HG03139 (cell line): ENCODE data around the gene SPATS2L.

ENCODE experiments used
- ATAC-seq: cut with Tn5 transposase; IDR thresholded peaks from one replicate; pipeline ENCODE4 v1.9.1; 2021; ENCODE audit not compliant: unreplicated experiment

SPATS2L gene

DNA sequence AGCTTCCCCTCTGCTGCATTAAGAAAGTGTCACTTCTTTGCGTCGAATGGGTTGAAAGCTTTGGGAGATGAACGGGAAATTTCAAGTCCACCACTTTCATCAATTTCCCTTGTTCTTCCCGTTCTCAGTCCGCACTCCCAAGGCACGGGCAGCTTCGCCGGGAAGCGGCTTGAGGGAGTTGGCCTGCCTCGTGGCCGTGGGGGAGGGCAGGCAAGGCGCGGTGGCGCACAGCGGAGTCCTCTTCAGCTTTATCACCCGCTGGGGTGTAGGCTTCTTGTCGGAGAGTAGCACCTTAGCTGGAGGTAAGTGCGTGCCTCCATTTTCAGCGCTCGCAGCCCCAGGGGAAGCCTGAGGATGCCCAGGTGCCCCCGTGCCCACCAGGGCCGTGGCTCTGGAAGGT is 183.5 kb downstream of the SPATS2L start:
- no peak for ATAC-seq

DNA sequence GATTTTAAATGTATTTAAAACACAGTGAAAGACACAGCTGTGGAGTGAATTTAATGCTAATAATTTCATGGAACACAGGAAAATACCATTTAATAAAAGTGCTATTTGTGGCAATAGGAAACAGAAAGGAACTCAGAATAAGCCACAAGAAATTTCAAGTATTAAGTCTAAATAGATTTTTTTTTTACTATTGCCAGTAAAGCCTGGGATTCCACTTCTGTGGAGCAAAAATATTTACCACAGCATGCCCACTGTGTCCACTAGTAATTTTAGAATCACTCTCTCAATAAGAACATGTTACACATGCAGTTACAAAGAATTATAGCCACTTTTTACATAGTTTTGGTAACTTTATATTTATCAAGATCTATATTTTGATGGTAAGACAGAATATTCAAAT is 186.2 kb downstream of the SPATS2L start:
- no peak for ATAC-seq

DNA sequence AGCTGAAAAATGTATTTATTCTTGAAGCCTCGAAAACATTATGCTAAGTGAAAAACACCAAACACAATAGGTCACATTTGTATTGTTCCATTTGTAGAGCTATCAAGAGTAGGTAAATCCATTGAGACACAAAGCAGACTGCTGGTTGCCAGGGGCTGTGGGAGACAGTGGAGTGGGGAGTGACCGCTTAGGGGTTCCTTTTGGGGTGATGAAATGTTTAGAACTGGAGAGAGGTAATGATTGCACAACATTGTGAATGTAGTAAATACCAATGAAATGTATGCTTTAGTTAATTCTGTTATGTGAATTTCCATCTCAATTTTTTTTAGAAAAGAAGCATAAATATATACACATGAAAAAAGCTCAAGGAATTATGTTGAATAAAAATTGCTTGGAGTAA is 187.6 kb downstream of the SPATS2L start:
- ATAC-seq, result no peak

DNA sequence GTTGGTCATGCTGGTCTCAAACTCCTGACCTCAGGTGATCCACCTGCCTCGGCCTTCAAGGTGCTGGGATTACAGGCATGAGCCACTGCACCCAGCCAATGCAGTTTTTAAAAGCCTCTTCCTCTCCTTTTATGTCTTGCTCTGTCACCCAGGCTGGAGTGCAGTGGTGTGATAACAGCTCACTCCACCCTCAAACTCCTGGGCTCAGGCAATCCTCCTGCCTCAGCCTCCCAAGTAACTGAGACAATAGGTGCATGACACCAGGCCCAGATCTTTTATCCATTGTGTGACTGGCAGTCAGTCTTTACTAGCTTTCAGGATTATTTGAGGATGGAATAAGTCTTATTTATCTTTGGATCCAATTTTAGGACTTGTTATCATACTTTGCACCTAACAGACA is 190.2 kb downstream of the SPATS2L start:
- no peak for ATAC-seq

DNA sequence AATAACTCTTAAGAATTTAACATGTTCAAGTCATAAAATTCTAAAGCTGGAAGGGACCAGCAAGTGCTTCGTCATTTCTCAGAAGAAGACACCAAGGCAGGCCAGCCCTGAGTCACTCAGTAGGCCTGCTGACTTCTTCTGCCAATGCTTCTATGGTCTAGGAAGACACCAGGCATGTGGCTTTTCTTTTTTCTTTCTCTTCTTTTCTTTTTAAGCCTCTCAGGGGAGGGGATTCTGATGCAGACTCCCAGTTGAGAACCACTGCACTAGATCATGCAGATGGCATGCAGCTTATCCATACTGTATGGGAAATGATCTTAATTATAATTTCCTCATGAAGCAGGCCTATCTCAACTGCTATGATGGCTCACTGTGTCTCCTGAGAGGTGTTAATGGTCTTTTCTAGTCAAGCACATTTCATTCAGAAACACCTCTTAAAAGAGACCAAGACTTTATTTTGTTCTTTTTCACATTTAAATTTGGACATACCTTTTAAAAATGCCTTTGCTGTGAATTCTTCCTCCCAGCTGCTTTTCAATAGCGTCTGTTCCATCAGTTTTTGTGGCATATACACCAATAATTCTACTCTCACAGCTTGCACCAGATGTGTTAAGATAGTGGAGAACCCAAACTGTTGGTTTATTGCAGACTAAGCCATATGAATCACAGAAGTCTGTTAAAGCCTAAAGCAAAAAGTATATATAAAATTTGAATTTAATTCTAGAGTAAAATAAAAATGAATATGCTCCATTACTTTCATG is 192.1 kb downstream of the SPATS2L start:
- no peak for ATAC-seq

DNA sequence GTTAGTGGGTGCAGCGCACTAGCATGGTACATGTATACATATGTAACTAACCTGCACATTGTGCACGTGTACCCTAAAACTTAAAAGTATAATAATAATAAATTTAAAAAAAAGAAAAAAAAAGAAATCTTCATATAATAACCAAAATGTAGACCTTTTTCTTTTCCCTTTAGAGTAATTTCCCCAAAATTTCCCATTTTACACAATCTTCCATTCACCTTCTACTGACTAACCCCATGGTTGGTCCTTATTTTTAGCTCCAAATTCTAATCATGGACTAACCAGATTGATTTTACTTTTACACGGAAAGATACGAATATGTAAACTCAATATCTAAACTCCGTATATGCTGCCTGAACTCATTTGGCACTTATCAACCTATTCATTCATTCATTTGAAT is 195.7 kb downstream of the SPATS2L start:
- no peak for ATAC-seq

DNA sequence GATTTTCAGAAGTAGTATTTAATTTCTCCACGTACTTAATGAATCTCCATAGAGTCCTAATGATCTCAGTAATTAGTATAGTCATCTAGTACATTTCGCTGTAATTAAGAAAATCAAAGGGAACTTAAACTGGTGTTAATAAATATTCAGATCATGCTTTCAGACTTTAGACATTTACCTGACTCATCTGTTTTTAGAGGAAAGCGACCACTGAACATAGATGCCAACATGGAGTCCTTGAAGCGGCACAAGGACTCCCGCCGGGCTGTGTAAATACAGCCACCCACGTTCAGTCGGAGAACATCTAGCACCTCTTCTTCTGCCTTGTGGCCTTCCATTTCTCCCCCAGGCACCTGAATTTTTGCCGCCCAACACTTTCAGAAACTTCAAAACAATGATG is 200.2 kb downstream of the SPATS2L start:
- ATAC-seq, result no peak

DNA sequence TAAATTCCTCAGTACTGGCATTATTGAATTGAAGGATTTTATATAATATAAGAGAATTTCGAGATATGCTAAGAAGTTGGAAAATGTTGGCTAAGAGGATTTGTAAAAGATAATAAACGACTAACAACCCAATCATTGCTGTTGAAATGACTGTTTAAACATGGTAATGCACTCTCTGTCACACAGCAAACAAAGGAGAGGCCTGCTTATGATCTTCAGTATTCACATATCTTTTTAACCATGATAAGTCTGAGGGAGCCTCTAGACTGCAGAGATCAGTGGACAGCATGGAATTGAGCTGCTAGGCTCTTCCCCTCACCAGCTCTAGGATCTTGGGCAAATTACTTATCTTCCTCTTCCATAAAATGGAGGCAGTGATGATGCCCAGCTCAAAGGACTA is 200.7 kb downstream of the SPATS2L start:
- no peak for ATAC-seq

DNA sequence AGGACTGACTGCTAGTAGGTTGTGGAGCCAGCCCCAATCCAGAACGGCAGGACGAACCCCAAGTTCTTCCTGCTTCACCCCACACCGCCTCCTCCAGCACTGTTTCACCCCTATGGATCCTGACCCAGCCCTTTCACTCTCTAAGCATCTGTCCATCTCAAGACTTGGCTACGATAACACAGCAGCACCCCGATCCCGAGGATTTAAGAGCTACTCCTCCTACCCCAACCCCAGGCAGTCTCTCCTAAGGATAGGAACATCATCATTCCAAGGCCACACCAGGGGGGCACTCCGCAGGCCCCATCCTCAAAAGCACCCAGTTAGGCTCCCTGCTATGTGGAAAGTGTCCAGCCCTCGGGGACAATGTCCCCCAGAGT is 202.7 kb downstream of the SPATS2L start:
- no peak for ATAC-seq

DNA sequence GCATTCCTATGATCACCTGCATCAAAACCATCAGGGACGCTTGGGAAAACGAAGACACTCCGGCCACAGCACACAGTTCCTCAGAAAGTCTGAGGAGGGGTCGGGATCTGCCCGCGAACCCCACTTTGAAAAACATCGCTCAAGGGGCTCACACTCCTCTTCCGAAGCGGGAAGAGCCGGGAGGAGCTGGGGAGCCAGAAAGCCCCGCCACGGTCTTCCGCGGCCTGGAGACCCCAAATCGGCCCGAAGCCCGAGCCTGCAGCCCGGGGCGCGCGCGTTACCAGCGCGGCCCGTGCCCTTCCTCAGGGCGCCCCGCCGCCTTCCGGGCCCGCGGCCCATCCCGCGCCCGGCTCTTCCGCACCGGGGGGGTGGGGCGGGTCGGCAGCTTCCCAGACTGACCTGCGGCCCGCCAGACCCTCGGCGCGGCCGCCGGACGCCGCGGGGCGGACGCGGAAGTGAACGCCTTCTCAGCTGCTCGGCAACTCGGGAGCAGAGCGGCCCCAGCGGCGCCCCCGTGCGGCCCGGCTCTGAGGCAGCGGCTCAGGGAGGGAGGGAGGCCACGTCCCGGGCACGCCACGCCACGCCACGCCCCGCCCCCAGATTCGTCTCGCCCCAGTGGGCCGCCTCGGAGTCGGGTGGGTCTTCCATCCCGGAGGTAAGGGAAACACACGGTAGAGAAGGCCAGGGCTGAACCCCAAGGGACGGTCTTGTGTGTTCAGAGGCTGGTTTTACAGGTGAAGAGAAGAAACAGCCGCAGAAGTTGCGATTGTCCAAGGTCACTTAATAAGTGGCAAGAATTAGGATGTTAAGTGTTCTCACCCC is 203.3 kb downstream of the SPATS2L start, which contains the start of gene KCTD18:
TSS of gene KCTD18 (minus strand) at position 457 of the 822 bp plus-strand sequence. CDS start 3,052 bp downstream, outside the sequence.
- ATAC-seq, result peak; percentile 99

DNA sequence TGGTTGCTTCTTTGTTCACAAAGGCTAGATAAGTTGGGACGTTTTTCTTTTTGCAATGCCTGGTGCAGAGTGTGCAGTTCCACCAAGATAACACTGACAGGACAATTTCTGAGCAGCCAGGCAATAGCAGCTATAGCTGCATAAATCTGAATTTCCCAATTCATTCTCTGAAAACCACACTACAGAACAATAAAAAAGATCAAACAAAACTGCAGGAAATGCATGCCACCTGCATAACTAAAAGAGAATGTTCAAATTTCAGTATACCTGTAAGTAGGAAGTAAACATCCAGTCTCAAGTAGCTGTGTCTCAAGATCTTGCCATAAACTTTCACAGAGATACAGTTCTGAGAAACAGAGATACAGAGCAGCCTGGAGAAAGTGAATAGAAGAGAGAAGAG is 208.7 kb downstream of the SPATS2L start:
- ATAC-seq, result no peak

DNA sequence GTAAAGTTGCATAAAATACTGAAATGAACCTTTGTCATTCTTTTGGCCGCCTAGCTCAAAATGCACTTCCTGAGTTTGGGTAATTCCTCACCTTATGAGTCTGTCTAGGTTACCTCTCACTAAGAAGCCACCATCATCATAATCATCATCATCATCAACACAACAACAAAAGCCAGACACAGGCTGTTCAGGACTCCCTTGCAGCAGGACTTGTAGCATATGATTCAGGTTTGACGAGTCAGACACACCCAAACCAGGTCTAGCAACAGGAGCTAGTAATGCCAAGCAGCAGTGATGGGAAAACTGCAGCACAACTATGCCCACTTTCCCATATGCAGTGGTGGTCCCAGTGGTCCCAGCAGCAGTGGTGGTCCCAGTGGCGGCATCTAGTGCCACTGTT is 216.7 kb downstream of the SPATS2L start:
- no peak for ATAC-seq

DNA sequence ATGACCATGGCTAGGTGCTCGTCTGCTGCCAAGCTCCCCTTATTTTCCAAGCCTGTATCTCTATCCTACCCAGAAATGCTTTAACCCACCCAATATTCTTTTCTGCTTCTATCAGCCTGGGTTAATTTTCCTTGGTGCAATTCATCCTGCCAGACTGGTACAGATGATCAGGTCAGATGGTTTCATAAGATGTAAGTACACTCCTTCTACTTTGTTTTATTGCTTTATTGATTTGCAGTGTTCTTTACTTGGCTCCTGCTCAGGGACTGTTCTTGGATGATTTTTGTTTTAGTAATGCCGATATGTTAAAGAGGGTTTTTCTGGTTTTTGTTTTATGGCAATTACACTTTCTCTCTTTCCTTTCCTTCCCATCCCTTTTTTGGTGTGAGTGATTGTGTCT is 217.1 kb downstream of the SPATS2L start:
- ATAC-seq, result no peak

DNA sequence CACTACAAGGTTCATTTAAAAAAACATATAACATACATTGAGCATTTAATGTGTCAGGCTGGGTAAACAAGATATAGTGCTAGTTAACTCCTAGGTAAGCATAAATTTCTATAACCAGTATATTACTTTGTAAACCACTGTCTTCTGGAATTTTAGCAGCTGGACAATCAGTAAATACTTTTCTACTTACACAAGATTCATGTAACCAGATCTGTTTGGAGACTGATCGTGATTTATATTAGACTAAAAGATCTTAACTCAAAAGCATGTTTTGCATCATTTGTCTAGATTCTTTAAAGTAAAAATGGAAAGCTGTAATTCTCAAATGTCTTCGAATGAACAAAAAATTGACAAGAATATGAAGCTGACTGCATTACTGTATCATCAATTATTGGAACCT is 218.6 kb downstream of the SPATS2L start:
- ATAC-seq, result no peak

DNA sequence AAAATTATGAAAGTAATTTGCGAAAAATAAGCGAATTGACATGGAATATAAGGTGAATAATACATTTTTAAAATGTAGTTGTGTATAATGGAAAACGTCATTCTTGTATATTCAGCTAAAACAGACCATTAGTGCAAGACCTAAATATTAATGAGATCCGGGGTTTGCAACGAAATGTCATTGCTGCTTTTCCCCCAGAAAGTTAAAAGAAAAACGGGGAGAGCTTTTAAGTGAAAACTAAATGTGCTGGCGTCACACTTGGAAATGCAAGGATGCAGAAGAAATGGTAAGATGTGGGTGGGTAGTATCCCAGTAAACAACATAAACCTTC is 219.0 kb downstream of the SPATS2L start:
- ATAC-seq, result no peak

DNA sequence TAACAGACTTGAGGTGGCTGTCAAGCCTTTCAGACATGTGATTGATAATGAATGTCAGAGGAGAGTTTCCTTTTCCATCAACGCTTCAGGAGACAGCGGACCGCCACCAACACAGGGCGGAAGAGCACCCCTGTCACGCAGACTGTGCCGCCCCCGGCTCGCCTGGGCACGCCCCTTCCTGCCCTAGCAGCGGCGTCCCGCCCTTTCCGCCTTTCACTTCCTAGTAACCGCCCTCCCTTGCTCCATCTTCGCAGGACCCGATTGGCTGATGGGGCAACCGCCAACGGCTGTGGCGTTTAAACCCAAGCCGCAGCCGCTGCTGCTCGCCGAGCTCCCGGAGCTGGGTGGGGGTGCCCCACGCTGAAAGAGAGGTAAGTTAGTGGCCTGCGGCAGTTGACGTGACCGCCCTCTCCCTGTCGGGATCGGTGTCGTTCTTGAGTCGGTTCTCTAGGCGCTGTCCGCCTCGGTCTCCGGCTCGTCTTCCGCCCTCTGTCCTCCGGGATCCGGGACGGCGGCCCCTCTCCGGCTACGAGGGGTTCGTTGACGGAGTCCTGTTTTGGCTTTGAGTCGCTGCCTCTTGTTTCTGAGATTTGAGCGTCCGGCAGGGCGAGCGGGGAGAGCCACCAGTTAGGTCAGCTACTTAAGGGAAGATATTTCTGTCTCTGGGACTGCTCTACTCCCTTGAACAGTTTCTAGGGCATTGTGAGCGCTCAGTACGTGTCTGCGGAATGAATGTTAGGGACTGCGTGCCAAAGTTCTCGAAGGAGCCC is 219.6 kb downstream of the SPATS2L start, which contains the start of gene SGO2:
TSS of gene SGO2 (plus strand) at position 326 of the 770 bp plus-strand sequence. CDS start 6,769 bp downstream, outside the sequence.
- ATAC-seq, result peak; percentile 100

DNA sequence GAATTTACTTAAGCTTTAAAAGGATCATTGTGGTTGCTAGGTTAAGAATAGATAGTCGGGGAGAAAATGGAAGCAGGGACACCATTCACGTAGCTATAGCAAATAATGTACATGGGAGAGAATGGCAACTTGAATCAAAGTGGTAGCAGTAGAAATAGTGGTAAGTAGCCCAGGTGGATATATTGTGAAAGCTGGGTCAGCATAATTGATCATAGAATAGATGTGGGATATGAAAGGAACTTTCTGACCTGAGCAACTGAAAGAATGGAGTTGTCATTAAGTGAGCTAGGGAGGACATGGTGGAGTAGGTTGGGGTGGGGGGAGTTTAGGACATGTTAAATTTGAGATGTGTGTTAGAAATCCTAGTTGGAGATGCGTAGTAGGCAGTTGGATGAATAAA is 221.7 kb downstream of the SPATS2L start:
- no peak for ATAC-seq
